CD4-positive, alpha-beta T cell (primary cell): ENCODE data around the gene HES5. TPM values are rescaled to one million over a fixed set of nuclear protein-coding genes. Genes with fewer than 3 reads are reported as not detected.

ENCODE experiments used
- ATAC-seq: fragments of 200-7000 bp; cut with Tn5 transposase; one replicate; pipeline ENCODE4 v1.10.0; 2022; ENCODE audit warnings: mild to moderate bottlenecking; ENCODE audit not compliant: poor library complexity
- CTCF ChIA-PET: fragments of 350-600 bp; sonication (Branson Sonifier 250); formaldehyde crosslinking; loops from one replicate; lab custom pipeline; 2021; ENCODE audit warnings: antibody characterized with exemption, inconsistent platforms; lab: Charles Lee
- POLR2A ChIA-PET: fragments of 350-600 bp; sonication (Branson Sonifier 250); formaldehyde crosslinking; loops from one replicate; lab custom pipeline; 2021; ENCODE audit warnings: antibody characterized with exemption, inconsistent platforms; lab: Charles Lee
- DNase-seq, 14 experiments: peaks; one replicate each; pipeline ENCODE4 v3.0.0-alpha.2; 2013 to 2020; ENCODE audit warnings: mixed read lengths in 2 of 14
- H3K27ac ChIP-seq, 2 donors: one replicate each; pipeline versions ENCODE4 v1.5.1 to v1.7.0; 2013; ENCODE audit warnings: low read length in 2 of 2, low read depth in 1 of 2, mild to moderate bottlenecking in 1 of 2
- H3K27me3 ChIP-seq, 2 experiments: 1 replicate in 1 of 2; 2 replicates in 1 of 2; pipeline versions ENCODE4 v1.6.1 to v1.7.0; 2013; ENCODE audit warnings: low read length in 2 of 2, control low read depth in 1 of 2, mild to moderate bottlenecking in 1 of 2, moderate library complexity in 1 of 2; ENCODE audit not compliant: insufficient read depth in 2 of 2, control insufficient read depth in 1 of 2
- H3K36me3 ChIP-seq: one replicate; pipeline ENCODE4 v1.6.1; 2013; ENCODE audit warnings: low read length, control low read depth; ENCODE audit not compliant: insufficient read depth
- H3K4me1 ChIP-seq: one replicate; pipeline ENCODE4 v1.6.1; 2013; ENCODE audit warnings: low read length, control low read depth; ENCODE audit not compliant: insufficient read depth
- H3K4me3 ChIP-seq: one replicate; pipeline ENCODE4 v1.5.1; 2013; ENCODE audit warnings: mild to moderate bottlenecking, low read length, moderate library complexity
- H3K9me3 ChIP-seq, 2 experiments: 1 replicate in 1 of 2; 2 replicates in 1 of 2; pipeline versions ENCODE4 v1.6.1 to v1.7.0; 2013; ENCODE audit warnings: low read length in 2 of 2, mild to moderate bottlenecking in 2 of 2, control low read depth in 1 of 2, moderate library complexity in 1 of 2; ENCODE audit not compliant: control insufficient read depth in 1 of 2, insufficient read depth in 1 of 2
- H3K27ac Mint-ChIP-seq: one replicate; pipeline ENCODE4 v1.8.0; 2020; ENCODE audit warnings: mixed read lengths
- H3K27me3 Mint-ChIP-seq: one replicate; pipeline ENCODE4 v1.8.0; 2021; ENCODE audit warnings: mixed read lengths
- H3K36me3 Mint-ChIP-seq: one replicate; pipeline ENCODE4 v1.8.0; 2021; ENCODE audit warnings: low read depth, mixed read lengths
- H3K4me1 Mint-ChIP-seq: one replicate; pipeline ENCODE4 v1.8.0; 2021; ENCODE audit warnings: low read depth, mixed read lengths
- H3K4me3 Mint-ChIP-seq: one replicate; pipeline ENCODE4 v1.8.0; 2020; ENCODE audit warnings: mild to moderate bottlenecking, mixed read lengths
- H3K9me3 Mint-ChIP-seq: one replicate; pipeline ENCODE4 v1.8.0; 2020; ENCODE audit warnings: mixed read lengths
- intact Hi-C, 2 experiments: fragments of 100-400 bp; cut with DNase I in 1 of 2; cut with micrococcal nuclease in 1 of 2; formaldehyde crosslinking; loops; one replicate each; pipeline versions ENCODE4 v1.15.1 to v1.9.0; 2023 to 2025; cut with DNase I, micrococcal nuclease
- total RNA-seq, 174 experiments: library from RNA in 2 of 174; stranded (reverse) in 2 of 174; gene quantifications; one replicate each; pipeline ENCODE4 v1.2.3 and lab custom pipeline; 2021 to 2026
- TF ChIP-seq, protein P1 (sequence below): fragments of 200-600 bp; IDR thresholded peaks from one replicate; pipeline ENCODE4 v1.8.0; 2022; ENCODE audit warnings: antibody characterized with exemption, mild to moderate bottlenecking

Gene HES5
- total RNA-seq, 2 experiments from 2014 or later = not detected

DNA sequence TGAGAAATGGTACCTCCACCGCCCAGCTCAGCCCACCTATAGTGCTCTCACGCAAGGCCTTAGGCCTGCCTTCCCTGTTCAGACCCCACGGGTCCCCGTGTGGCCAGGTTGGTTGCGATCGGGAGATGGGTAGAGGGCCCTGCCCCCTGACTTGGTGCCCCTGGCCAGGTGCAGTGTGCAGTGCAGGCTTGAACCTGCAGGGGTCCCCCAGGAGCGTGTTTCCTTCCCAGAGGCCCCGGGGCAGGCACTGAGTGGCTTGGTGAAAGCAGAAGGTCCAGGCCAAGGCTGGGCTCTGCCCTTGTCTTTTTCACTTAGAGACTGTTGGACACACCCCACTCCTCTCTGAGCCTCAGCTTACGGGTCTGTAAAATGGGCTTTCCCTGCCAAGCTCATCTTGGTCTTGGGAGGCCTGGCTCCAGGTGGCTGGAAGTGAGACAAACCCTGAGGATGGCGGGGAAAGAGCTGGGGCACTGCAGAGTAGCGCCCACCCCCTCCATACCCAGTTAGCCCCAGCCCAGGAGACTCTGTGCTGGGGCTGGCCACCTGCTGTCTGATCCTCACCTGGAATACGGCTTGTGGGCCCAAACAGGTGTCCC is 9.3 kb upstream of the HES5 start:
- Histone ChIP-seq H3K36me3 (no peaks in the 10 kb centered on the region), H3K4me1 (peaks cover 26% of the 10 kb centered on the region), H3K27me3 (peaks cover 0 to 2% of the 10 kb centered on the region in 2 experiments), H3K27ac (no peak overlapping the region), H3K9me3 (no peaks in the 10 kb centered on the region), H3K4me3 (no peak overlapping the region)
- TF ChIP-seq, protein P1, sequence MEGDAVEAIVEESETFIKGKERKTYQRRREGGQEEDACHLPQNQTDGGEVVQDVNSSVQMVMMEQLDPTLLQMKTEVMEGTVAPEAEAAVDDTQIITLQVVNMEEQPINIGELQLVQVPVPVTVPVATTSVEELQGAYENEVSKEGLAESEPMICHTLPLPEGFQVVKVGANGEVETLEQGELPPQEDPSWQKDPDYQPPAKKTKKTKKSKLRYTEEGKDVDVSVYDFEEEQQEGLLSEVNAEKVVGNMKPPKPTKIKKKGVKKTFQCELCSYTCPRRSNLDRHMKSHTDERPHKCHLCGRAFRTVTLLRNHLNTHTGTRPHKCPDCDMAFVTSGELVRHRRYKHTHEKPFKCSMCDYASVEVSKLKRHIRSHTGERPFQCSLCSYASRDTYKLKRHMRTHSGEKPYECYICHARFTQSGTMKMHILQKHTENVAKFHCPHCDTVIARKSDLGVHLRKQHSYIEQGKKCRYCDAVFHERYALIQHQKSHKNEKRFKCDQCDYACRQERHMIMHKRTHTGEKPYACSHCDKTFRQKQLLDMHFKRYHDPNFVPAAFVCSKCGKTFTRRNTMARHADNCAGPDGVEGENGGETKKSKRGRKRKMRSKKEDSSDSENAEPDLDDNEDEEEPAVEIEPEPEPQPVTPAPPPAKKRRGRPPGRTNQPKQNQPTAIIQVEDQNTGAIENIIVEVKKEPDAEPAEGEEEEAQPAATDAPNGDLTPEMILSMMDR = peak; percentile 33
- DNase-seq = peak in 3 of 14 experiments; percentile 49 to 59 (median 53)
- Mint-ChIP-seq H3K4me3 (no peak overlapping the region), H3K4me1 (peaks cover 13% of the 10 kb centered on the region), H3K27ac (no peak overlapping the region), H3K9me3 (no peaks in the 10 kb centered on the region), H3K36me3 (no peaks in the 10 kb centered on the region), H3K27me3 (peaks cover 4% of the 10 kb centered on the region)
- ATAC-seq = peak; percentile 43
- CTCF ChIA-PET = interaction anchor here (0.7 to 0.9 kb wide), 2 partner anchors 15 to 47 kb away, joined by 3 read pairs; partner anchors contain the start of gene PRXL2B
- POLR2A ChIA-PET = interaction anchor here (2.5 kb wide), 1 partner anchor 9 kb away, joined by 6 read pairs; the partner anchor contains the start of gene HES5
- intact Hi-C loops = no loop called here

DNA sequence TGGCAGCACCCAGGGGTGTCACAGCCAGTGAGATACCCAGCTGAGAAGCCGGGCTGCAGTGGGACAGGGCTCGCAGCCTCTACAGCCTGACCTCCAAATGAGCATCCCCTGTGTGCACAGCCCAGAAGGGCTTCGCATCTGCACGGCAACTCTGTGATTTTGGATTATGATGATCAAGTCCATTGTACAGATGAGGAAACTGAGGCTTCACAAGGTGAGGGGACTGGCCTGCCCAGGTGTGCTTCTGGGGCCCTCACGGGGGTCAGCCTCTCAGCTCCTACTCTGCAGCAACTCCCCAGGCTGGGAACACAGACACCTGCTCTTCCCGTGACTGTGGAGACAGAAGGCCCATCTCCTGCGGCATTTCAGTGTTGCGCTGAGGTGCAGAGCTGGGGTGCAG is 8.8 kb upstream of the HES5 start:
- Mint-ChIP-seq H3K27ac (no peak overlapping the region), H3K36me3 (no peaks in the 10 kb centered on the region), H3K9me3 (no peaks in the 10 kb centered on the region), H3K4me3 (no peak overlapping the region), H3K4me1 (peaks cover 8% of the 10 kb centered on the region), H3K27me3 (peaks cover 6% of the 10 kb centered on the region)
- no peak overlapping the region for H3K4me3 ChIP-seq
- intact Hi-C loops = no loop called here
- TF ChIP-seq, protein P1 = no peak
- no peak overlapping the region for H3K27ac ChIP-seq
- CTCF ChIA-PET = interaction anchor here (0.9 kb wide), 1 partner anchor 14 kb away, joined by 3 read pairs; no protein-coding TSS in a partner anchor
- H3K9me3 ChIP-seq = no peaks in the 10 kb centered on the region
- POLR2A ChIA-PET = no interaction called here
- H3K27me3 ChIP-seq = peaks cover 0 to 2% of the 10 kb centered on the region in 2 experiments
- H3K4me1 ChIP-seq = peaks cover 21% of the 10 kb centered on the region
- DNase-seq (no peak), ATAC-seq (no peak)
- no peaks in the 10 kb centered on the region for H3K36me3 ChIP-seq

DNA sequence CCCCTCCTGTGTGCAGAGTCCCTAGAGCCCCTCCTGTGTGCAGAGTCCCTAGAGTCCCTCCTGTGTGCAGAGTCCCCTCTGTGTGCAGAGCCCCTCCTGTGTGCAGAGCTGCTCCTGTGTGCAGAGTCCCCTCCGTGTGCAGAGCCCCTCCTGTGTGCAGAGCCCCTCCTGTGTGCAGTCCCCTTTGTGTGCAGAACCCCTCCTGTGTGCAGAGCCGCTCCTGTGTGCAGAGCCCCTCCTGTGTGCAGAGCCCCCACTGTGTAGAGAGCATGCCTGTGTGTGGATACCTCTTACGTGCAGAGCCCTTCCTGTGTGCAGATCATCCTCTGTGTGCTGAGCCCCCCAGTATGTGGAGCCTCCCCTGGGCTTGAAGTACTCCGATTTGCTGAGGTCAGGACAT is 8.3 kb upstream of the HES5 start:
- TF ChIP-seq, protein P1 = no peak
- intact Hi-C loops = no loop called here

More for the DNA sequence above, 8.3 kb upstream of the HES5 start:
- Mint-ChIP-seq H3K36me3 (no peaks in the 10 kb centered on the region), H3K4me1 (peaks cover 8% of the 10 kb centered on the region), H3K4me3 (no peak overlapping the region), H3K27ac (no peak overlapping the region), H3K9me3 (no peaks in the 10 kb centered on the region), H3K27me3 (peaks cover 9% of the 10 kb centered on the region)
- H3K27ac ChIP-seq = no peak overlapping the region
- ChIA-PET CTCF (no interaction called here), POLR2A (no interaction called here)
- ATAC-seq = no peak
- H3K9me3 ChIP-seq = no peaks in the 10 kb centered on the region
- no peak for DNase-seq
- peaks cover 0 to 2% of the 10 kb centered on the region in 2 experiments for H3K27me3 ChIP-seq
- H3K36me3 ChIP-seq = no peaks in the 10 kb centered on the region
- H3K4me3 ChIP-seq = no peak overlapping the region
- H3K4me1 ChIP-seq = peaks cover 16% of the 10 kb centered on the region
